Activated T-cell treated with anti-CD3 and anti-CD28 coated beads for 24 hours (primary cell): ENCODE results near the gene PIMREG.
"Not testable (repeated sequence)": the region's sequence is repeated elsewhere in the genome, so short reads cannot be mapped to it uniquely, and the experiment has no call there.

Experiments used
- DNase-seq: peaks from one replicate; pipeline ENCODE4 v3.0.0-alpha.2; 2020; ENCODE audit warnings: low read depth

The PIMREG gene

GRCh38 chr17:6478486-6478885 lies 34.2 kb downstream of the PIMREG start:
- no peak for DNase-seq

- DNase-seq = no peak
Measured at GRCh38 chr17:6479622-6480302, 35.5 kb downstream of the PIMREG start.

- no peak for DNase-seq
Measured at GRCh38 chr17:6480303-6480675, 36.0 kb downstream of the PIMREG start.

- no peak for DNase-seq
Measured at GRCh38 chr17:6482105-6482455, 37.8 kb downstream of the PIMREG start.

GRCh38 chr17:6482796-6483195 lies 38.5 kb downstream of the PIMREG start:
- DNase-seq = not testable (repeated sequence)

- DNase-seq = no peak
Measured at GRCh38 chr17:6483507-6483906, 39.3 kb downstream of the PIMREG start.

GRCh38 chr17:6485646-6486412 lies 41.6 kb downstream of the PIMREG start:
- no peak for DNase-seq

GRCh38 chr17:6487251-6488007 lies 43.2 kb downstream of the PIMREG start:
- no peak for DNase-seq

- DNase-seq = no peak
Measured at GRCh38 chr17:6488008-6488539, 43.8 kb downstream of the PIMREG start.

- DNase-seq = no peak
Measured at GRCh38 chr17:6489016-6489550, 44.8 kb downstream of the PIMREG start.

GRCh38 chr17:6491071-6491700 lies 46.9 kb downstream of the PIMREG start:
- no peak for DNase-seq

GRCh38 chr17:6492892-6493674 lies 48.8 kb downstream of the PIMREG start:
- no peak for DNase-seq

GRCh38 chr17:6494239-6494941 lies 50.1 kb downstream of the PIMREG start:
- DNase-seq = no peak

GRCh38 chr17:6495450-6496115 lies 51.3 kb downstream of the PIMREG start:
- DNase-seq = no peak

GRCh38 chr17:6496116-6496481 lies 51.8 kb downstream of the PIMREG start:
- no peak for DNase-seq

GRCh38 chr17:6496640-6497441 lies 52.6 kb downstream of the PIMREG start:
- DNase-seq = no peak

- no peak for DNase-seq
Measured at GRCh38 chr17:6497496-6498221, 53.4 kb downstream of the PIMREG start.

- DNase-seq = no peak
Measured at GRCh38 chr17:6498356-6498755, 54.1 kb downstream of the PIMREG start.
